ENCODE results near the gene ISOC1. TPM values are rescaled to one million over a fixed set of nuclear protein-coding genes. Genes with fewer than 3 reads are reported as not detected.

ISOC1 gene
- total and polyA plus RNA-seq, 10 of the 15 experiments (the other 5 are each of a cell fraction or from before 2014, with no cell fraction given) = 12.6 to 61.8 (median 29.9) TPM

DNA sequence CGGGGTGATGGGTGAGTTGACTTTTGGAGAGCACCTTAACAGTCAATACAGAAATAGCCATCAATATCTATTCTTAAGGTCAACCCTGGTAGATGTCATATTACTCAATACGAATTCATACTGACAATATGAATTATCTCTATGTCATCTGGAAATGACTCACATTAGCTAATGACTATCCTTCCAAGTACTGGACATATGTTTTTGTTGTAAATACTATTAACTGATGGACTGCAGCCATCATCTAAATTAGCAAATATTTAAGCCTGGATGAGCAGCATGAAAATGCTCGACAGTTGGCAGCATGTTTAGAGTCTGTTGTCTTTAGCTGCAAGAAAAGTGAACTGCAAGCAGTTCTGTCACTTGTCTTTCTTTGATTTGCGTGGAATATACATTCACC, 19.6 kb upstream of the ISOC1 start (continued):
- TF ChIP-seq, protein P1, sequence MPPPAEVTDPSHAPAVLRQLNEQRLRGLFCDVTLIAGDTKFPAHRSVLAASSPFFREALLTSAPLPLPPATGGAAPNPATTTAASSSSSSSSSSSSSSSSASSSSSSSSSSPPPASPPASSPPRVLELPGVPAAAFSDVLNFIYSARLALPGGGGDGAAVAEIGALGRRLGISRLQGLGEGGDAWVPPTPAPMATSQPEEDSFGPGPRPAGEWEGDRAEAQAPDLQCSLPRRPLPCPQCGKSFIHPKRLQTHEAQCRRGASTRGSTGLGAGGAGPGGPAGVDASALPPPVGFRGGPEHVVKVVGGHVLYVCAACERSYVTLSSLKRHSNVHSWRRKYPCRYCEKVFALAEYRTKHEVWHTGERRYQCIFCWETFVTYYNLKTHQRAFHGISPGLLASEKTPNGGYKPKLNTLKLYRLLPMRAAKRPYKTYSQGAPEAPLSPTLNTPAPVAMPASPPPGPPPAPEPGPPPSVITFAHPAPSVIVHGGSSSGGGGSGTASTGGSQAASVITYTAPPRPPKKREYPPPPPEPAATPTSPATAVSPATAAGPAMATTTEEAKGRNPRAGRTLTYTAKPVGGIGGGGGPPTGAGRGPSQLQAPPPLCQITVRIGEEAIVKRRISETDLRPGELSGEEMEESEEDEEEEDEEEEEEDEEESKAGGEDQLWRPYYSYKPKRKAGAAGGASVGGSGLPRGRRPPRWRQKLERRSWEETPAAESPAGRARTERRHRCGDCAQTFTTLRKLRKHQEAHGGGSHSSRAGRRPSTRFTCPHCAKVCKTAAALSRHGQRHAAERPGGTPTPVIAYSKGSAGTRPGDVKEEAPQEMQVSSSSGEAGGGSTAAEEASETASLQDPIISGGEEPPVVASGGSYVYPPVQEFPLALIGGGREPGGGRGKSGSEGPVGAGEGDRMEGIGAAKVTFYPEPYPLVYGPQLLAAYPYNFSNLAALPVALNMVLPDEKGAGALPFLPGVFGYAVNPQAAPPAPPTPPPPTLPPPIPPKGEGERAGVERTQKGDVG (CRISPR knock-in tag; IDR thresholded peaks at IDR 0.05) = no peak

DNA sequence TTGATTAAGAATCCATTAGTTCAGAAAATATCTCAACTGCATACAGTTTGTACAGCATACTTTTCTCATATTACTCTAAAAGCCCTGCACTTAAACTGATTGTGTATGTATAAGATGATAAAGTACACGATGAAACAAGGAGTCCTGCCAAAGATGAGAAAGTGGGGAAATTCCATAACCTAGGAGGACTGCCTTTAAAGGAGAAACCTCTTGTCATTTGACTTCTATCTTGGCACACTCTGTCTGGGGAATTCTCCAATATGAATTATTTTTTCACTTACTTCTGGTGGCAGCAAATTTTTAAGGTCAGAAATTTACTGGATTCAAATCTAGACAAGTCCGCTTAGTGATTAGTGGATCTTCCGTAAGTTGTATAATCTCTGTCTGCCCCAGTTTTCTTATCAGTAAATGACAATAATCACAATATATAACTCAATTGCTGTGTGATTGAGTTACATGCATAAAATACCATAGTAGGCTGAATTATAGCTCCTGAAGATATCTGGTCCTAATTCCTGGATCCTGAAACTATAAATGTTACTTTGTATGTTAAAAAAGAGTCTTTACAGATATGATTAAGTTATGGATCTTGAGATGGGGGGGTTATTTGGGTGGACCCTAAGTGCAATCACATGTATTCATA, 17.0 kb upstream of the ISOC1 start:
- CTCF ChIA-PET = interaction anchor here (1.3 kb wide), 1 partner anchor 20 kb away, joined by 3 read pairs; no protein-coding TSS in a partner anchor
- ATAC-seq = no peak
- TF ChIP-seq, protein P2, sequence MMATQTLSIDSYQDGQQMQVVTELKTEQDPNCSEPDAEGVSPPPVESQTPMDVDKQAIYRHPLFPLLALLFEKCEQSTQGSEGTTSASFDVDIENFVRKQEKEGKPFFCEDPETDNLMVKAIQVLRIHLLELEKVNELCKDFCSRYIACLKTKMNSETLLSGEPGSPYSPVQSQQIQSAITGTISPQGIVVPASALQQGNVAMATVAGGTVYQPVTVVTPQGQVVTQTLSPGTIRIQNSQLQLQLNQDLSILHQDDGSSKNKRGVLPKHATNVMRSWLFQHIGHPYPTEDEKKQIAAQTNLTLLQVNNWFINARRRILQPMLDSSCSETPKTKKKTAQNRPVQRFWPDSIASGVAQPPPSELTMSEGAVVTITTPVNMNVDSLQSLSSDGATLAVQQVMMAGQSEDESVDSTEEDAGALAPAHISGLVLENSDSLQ (IDR thresholded peaks at IDR 0.05) = no peak
- TF ChIP-seq KDM1A (IDR thresholded peaks at IDR 0.05; ENCODE audit: borderline replicate concordance) (no peak), MYC (IDR thresholded peaks at IDR 0.05; ENCODE audit: insufficient read depth, insufficient read length, insufficient replicate concordance, low read length, severe bottlenecking) (no peak), NR2C1 (IDR thresholded peaks at IDR 0.05) (no peak)
- TF ChIP-seq, protein P3, sequence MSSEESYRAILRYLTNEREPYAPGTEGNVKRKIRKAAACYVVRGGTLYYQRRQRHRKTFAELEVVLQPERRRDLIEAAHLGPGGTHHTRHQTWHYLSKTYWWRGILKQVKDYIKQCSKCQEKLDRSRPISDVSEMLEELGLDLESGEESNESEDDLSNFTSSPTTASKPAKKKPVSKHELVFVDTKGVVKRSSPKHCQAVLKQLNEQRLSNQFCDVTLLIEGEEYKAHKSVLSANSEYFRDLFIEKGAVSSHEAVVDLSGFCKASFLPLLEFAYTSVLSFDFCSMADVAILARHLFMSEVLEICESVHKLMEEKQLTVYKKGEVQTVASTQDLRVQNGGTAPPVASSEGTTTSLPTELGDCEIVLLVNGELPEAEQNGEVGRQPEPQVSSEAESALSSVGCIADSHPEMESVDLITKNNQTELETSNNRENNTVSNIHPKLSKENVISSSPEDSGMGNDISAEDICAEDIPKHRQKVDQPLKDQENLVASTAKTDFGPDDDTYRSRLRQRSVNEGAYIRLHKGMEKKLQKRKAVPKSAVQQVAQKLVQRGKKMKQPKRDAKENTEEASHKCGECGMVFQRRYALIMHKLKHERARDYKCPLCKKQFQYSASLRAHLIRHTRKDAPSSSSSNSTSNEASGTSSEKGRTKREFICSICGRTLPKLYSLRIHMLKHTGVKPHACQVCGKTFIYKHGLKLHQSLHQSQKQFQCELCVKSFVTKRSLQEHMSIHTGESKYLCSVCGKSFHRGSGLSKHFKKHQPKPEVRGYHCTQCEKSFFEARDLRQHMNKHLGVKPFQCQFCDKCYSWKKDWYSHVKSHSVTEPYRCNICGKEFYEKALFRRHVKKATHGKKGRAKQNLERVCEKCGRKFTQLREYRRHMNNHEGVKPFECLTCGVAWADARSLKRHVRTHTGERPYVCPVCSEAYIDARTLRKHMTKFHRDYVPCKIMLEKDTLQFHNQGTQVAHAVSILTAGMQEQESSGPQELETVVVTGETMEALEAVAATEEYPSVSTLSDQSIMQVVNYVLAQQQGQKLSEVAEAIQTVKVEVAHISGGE (CRISPR knock-in tag; IDR thresholded peaks at IDR 0.05) = no peak
- TF ChIP-seq, protein P4, sequence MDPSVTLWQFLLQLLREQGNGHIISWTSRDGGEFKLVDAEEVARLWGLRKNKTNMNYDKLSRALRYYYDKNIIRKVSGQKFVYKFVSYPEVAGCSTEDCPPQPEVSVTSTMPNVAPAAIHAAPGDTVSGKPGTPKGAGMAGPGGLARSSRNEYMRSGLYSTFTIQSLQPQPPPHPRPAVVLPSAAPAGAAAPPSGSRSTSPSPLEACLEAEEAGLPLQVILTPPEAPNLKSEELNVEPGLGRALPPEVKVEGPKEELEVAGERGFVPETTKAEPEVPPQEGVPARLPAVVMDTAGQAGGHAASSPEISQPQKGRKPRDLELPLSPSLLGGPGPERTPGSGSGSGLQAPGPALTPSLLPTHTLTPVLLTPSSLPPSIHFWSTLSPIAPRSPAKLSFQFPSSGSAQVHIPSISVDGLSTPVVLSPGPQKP (IDR thresholded peaks at IDR 0.05; ENCODE audit: low read depth, low read length) = no peak
- TF ChIP-seq, protein P5, sequence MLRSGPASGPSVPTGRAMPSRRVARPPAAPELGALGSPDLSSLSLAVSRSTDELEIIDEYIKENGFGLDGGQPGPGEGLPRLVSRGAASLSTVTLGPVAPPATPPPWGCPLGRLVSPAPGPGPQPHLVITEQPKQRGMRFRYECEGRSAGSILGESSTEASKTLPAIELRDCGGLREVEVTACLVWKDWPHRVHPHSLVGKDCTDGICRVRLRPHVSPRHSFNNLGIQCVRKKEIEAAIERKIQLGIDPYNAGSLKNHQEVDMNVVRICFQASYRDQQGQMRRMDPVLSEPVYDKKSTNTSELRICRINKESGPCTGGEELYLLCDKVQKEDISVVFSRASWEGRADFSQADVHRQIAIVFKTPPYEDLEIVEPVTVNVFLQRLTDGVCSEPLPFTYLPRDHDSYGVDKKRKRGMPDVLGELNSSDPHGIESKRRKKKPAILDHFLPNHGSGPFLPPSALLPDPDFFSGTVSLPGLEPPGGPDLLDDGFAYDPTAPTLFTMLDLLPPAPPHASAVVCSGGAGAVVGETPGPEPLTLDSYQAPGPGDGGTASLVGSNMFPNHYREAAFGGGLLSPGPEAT (IDR thresholded peaks at IDR 0.05; ENCODE audit: low read depth) = no peak

More for the DNA sequence above, 17.0 kb upstream of the ISOC1 start:
- Histone ChIP-seq H3K4me2 (ENCODE audit: control insufficient read depth, insufficient read depth) (no peak overlapping the region), H3K36me3 (ENCODE audit: control insufficient read depth in 2 of 2, insufficient read depth in 2 of 2, low read length in 1 of 2) (no peaks in the 10 kb centered on the region), H4K20me1 (ENCODE audit: control insufficient read depth, insufficient read depth) (no peaks in the 10 kb centered on the region), H2AFZ (ENCODE audit: control insufficient read depth, low read depth, low read length) (no peak overlapping the region), H3K79me2 (ENCODE audit: control insufficient read depth, insufficient read depth, low read length) (no peaks in the 10 kb centered on the region), H3K27ac (ENCODE audit: control insufficient read depth, insufficient read depth) (no peak overlapping the region), H3K9me3 (replicated peaks; ENCODE audit: control insufficient read depth, insufficient read depth, low read length) (no peaks in the 10 kb centered on the region), H3K27me3 (replicated peaks in 1 of 2; ENCODE audit: control insufficient read depth in 2 of 2, insufficient read depth in 2 of 2, low read length in 1 of 2) (no peaks in the 10 kb centered on the region), H3K4me3 (no peak overlapping the region), H3K4me1 (ENCODE audit: control insufficient read depth, insufficient read depth, low read length) (no peaks in the 10 kb centered on the region), H3K9ac (ENCODE audit: control insufficient read depth, insufficient read depth, low read length) (no peak overlapping the region)
- BruUV-seq (replicated peaks) = no TSS peak
- WGBS (ENCODE audit: insufficient coverage, insufficient replicate concordance, low lambda C conversion rate, missing lambda C conversion rate) = 74% methylated on average over 3 of the region's 3 CpGs
- intact Hi-C loops (cut with micrococcal nuclease; ENCODE audit: unreplicated experiment) (no loop called here), in situ Hi-C loops (cut with MboI) (no loop called here)
- ChIA-PET SMC1A (ENCODE audit: uncharacterized antibody, unreplicated experiment) (interaction anchor here (0.7 to 1.0 kb wide), 2 partner anchors 21 to 275 kb away, joined by 3 to 5 read pairs; no protein-coding TSS in a partner anchor), POLR2A (no interaction called here), RAD21 (ENCODE audit: unreplicated experiment) (no interaction called here)
- FAIRE-seq (no peak), DNase-seq (ENCODE audit: low read depth, low spot score) (no peak)
